NT2/D1 (cell line): Measurements from ENCODE around the gene SLC22A25.
"Not testable (repeated sequence)": the region's sequence is repeated elsewhere in the genome, so short reads cannot be mapped to it uniquely, and the experiment has no call there.

ENCODE experiments used
- DNase-seq: peaks from one replicate; pipeline ENCODE4 v3.0.0-alpha.2; 2011; ENCODE audit warnings: low read depth, low spot score
- H3K27me3 ChIP-seq: 2 replicates; pipeline ENCODE4 v1.6.0; 2011; ENCODE audit warnings: mild to moderate bottlenecking; ENCODE audit not compliant: insufficient read length, insufficient read depth
- H3K36me3 ChIP-seq: 2 replicates; pipeline ENCODE4 v1.6.1; 2011; ENCODE audit warnings: mild to moderate bottlenecking, low read length, mixed read lengths; ENCODE audit not compliant: insufficient read depth, insufficient read length
- H3K4me1 ChIP-seq: 2 replicates; pipeline ENCODE4 v1.5.1; 2011; ENCODE audit not compliant: insufficient read depth, insufficient read length
- H3K4me3 ChIP-seq: 2 replicates; pipeline ENCODE4 v1.5.1; 2011; ENCODE audit warnings: low read depth; ENCODE audit not compliant: insufficient read length
- H3K9ac ChIP-seq: 2 replicates; pipeline ENCODE4 v1.6.0; 2011; ENCODE audit warnings: low read depth; ENCODE audit not compliant: insufficient read length
- H3K9me3 ChIP-seq: 2 replicates; pipeline ENCODE4 v1.5.1; 2011; ENCODE audit warnings: mild to moderate bottlenecking, low read length; ENCODE audit not compliant: insufficient read depth
- SUZ12 ChIP-seq: IDR thresholded peaks from 2 replicates; pipeline ENCODE4 v1.6.1; 2011; ENCODE audit not compliant: insufficient read length, insufficient read depth; ENCODE audit errors: extremely low read depth
- YY1 ChIP-seq: IDR thresholded peaks from 2 replicates; pipeline ENCODE4 v1.6.1; 2011; ENCODE audit not compliant: insufficient read length, insufficient read depth
- ZNF274 ChIP-seq: IDR thresholded peaks from 2 replicates; pipeline ENCODE4 v1.6.1; 2011; ENCODE audit warnings: mild to moderate bottlenecking, low read depth, low read length

SLC22A25 gene

DNA sequence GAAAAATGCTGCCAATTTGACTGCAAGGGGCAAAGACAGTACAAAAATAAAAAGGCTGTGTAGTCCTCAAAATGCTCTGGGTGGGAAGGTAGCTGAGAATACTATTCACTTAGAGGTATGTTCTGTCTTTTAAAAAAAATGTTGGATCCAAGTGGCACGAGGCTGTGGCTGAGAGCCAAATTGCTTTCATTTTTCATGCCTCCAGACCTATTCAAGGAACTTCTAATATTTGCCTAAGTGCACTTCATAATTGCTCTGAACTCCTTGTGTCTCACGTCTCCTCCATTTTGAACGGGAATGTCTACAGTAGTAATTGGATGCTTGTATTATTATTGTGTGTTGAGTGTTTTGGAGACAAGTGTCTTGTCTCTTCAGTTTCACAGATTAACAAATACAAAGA is 19.1 kb upstream of the SLC22A25 start:
- H3K9ac ChIP-seq: no peak overlapping the region
- no peaks in the 10 kb centered on the region for H3K36me3 ChIP-seq
- DNase-seq: no peak
- no peaks in the 10 kb centered on the region for H3K9me3 ChIP-seq
- H3K27me3 ChIP-seq: no peaks in the 10 kb centered on the region
- no peak overlapping the region for H3K4me3 ChIP-seq
- H3K4me1 ChIP-seq: no peaks in the 10 kb centered on the region
- TF ChIP-seq ZNF274 (no peak), SUZ12 (no peak), YY1 (no peak)

DNA sequence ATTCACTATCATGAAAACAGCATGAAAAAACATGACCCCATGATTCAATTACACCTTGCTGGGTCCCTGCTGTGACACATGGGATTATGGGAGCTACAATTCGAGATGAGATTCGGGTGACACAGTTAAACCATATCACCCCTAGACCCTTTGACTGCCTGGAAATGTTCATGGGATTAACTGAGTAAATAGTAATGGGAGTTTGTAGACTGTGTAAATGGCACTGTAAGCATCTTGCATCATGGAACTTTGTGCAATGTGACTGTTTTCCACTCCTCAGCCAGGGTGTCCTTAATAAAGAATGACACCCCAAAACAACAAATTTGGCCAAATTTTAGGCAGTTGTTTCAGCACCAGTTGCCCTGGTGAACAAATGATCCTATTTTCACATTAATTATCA is 7.9 kb upstream of the SLC22A25 start:
- Histone ChIP-seq H3K9me3 (no peaks in the 10 kb centered on the region), H3K27me3 (no peaks in the 10 kb centered on the region), H3K4me1 (no peaks in the 10 kb centered on the region), H3K4me3 (no peak overlapping the region), H3K36me3 (no peaks in the 10 kb centered on the region), H3K9ac (no peak overlapping the region)
- no peak for DNase-seq
- TF ChIP-seq YY1 (no peak), SUZ12 (no peak), ZNF274 (no peak)

DNA sequence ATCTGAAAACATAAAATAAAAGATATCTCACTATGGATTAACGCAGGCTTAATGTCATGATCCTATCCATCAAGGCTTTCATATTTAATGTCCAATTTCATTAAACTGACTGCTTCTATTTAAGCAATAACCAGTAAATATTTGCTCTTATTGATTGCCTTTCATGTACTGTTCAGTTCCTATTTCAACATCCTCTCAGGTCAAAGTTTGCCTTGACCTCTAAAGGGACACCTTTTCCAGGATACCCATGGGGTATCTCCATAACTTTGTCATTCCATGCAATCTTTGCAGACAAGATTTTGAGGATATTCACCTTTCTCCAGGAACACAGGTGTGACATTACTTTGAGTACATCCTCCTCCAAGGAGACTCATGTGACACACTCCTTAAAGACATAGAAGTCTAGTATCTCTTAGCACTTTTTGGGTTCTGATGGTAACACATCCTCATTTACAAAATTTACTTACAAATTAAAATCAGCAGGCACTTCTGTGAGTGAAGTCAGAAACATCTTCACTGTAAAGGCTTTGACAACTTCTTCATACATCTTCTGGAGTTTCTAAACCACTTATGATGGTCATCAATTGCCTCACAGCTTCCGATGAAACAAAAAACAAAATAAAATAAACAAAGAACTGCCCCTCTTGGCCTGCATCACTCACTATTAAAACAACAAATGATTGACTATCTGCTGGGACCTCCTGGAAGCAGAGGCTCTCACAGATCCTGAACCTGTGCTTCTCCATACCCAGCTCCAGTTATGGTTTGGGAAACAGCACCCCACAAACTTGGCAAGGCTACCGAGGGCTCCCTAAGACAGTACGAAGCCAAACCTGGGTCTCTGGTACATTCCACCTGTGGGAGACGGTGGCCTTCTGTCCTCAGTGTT is 7.0 kb upstream of the SLC22A25 start:
- Histone ChIP-seq H3K27me3 (no peaks in the 10 kb centered on the region), H3K4me3 (no peak overlapping the region), H3K36me3 (no peaks in the 10 kb centered on the region), H3K9ac (no peak overlapping the region), H3K9me3 (no peaks in the 10 kb centered on the region), H3K4me1 (no peaks in the 10 kb centered on the region)
- TF ChIP-seq ZNF274 (no peak), YY1 (no peak), SUZ12 (no peak)
- DNase-seq: no peak

DNA sequence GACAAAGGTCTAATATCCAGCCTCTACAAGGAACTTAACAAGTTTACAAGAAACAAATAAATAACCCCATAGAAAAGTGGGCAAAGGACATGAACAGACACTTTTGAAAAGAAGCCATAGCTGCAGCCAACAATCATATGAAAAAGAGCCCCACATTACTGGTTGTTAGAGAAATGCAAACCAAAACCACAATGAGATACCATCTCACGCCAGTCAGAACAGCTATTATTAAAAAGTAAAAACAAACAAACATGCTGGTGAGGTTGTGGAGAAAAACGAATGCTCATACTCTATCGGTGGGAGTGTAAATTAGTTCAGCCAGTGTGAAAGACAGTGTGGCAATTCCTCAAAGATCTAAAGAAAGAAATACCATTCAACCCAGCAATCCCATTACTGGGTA is 5.6 kb upstream of the SLC22A25 start:
- H3K27me3 ChIP-seq: no peaks in the 10 kb centered on the region
- no peaks in the 10 kb centered on the region for H3K36me3 ChIP-seq
- no peak overlapping the region for H3K9ac ChIP-seq
- no peak overlapping the region for H3K4me3 ChIP-seq
- no peak for TF ChIP-seq ZNF274
- TF ChIP-seq SUZ12: no peak
- TF ChIP-seq YY1: no peak
- H3K4me1 ChIP-seq: no peaks in the 10 kb centered on the region
- DNase-seq: no peak
- no peaks in the 10 kb centered on the region for H3K9me3 ChIP-seq

DNA sequence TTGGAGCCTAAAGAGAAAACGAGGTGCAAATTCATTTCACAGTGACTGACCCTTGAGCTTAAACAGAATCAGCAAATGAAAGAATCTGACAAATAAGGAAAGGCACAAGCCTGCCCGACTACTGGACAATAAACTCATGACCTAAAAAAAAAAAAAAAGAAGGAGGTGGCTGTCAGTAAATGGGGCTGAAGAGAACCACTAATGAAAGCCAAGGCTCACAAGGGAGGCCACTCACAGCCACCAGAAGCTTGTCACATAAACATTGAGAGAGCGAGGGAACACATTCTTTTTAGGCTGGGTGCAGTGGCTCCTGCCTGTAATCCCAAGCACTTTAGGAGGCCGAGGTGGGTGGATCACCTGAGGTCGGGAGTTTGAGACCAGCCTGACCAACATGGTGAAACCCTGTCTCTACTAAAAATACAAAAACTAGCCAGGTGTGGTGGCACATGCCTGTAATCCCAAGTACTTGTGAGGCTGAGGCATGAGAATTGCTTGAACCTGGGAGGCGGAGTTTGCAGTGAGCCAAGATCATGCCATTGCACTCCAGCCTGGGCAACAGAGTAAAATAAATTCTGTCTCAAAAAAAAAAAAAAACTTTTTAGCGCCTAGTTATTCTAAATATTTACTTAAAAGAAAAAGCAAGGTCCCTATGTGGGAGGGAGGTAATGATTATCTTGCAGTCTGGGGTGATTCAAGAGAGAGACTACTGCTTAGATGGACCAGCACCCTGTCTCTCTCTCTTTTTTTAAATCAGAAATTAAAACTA is 4.0 kb upstream of the SLC22A25 start:
- H3K27me3 ChIP-seq, H3K9me3 ChIP-seq, H3K4me3 ChIP-seq, H3K4me1 ChIP-seq, H3K36me3 ChIP-seq, DNase-seq, H3K9ac ChIP-seq: not testable (repeated sequence)

DNA sequence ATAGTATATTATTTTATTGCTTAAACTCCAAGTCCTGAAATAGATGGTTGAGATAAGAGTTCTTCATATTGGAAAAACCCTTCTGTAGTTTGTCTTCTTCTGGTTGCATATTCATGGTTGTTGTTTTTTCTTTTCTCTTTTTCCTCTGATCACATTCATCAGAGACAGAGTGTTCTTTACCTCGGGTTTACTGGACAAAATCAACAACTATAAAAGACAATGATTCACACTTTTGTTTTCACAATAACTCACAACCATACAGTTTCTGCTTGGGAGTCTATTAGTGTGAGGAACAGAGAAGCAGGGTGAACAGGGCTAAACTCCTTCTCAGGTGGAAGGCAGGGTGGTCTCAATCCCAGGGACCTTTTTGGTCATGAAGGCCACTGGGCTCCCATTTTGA is 2.6 kb upstream of the SLC22A25 start:
- Histone ChIP-seq H3K4me1 (no peaks in the 10 kb centered on the region), H3K9me3 (no peaks in the 10 kb centered on the region), H3K4me3 (no peak overlapping the region), H3K36me3 (no peaks in the 10 kb centered on the region), H3K27me3 (no peaks in the 10 kb centered on the region), H3K9ac (no peak overlapping the region)
- TF ChIP-seq ZNF274 (no peak), YY1 (no peak), SUZ12 (no peak)
- DNase-seq: no peak

DNA sequence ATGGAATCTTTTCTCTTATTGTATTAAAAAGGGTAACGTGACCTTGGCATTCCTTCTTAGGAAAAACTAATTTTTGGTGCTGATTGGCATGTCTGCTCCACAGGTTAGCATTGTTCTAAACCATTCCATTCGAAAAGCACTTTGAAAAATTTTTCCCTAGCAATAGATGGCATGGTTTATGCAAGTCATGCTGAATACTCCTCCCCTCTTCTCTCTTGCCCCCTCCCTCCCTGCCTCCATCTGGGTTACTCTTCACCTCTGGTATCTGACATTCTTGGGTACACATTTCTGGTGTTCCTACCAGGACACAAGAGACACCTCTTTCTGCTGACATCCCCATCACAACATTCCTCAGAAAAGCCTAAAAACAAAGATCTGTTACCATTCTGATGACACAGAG is 1.5 kb upstream of the SLC22A25 start:
- Histone ChIP-seq H3K36me3 (no peaks in the 10 kb centered on the region), H3K9ac (no peak overlapping the region), H3K4me1 (no peaks in the 10 kb centered on the region), H3K9me3 (no peaks in the 10 kb centered on the region), H3K27me3 (no peaks in the 10 kb centered on the region), H3K4me3 (no peak overlapping the region)
- no peak for DNase-seq
- TF ChIP-seq YY1 (no peak), SUZ12 (no peak), ZNF274 (no peak)
